ENCODE measurements around the gene IMMP1L. TPM values are rescaled to one million over a fixed set of nuclear protein-coding genes. Genes with fewer than 3 reads are reported as not detected.

Gene IMMP1L
- total and polyA plus RNA-seq, 2 of the 8 experiments (the other 6 are each of a cell fraction or from before 2014, with no cell fraction given), result 27.4 to 47.7 TPM

- H2BK120ac ChIP-seq (replicated peaks; ENCODE audit: low read depth, low read length), result no peak overlapping the region
- no peak overlapping the region for H3K4me3 ChIP-seq (ENCODE audit: extremely low read depth in 1 of 4, insufficient read depth in 2 of 4, low read depth in 3 of 4, low read length in 4 of 4)
- FAIRE-seq (no peak), DNase-seq (ENCODE audit: low read depth in 1 of 2, low spot score in 2 of 2) (no peak)
- H3K79me2 ChIP-seq (ENCODE audit: control insufficient read depth in 1 of 2, insufficient read depth in 2 of 2, low read length in 2 of 2), result no peaks in the 10 kb centered on the region
- no peak overlapping the region for H3K27ac ChIP-seq (ENCODE audit: low read depth, low read length)
- H2AK5ac ChIP-seq (ENCODE audit: low read depth, low read length), result no peak overlapping the region
- H3K4me2 ChIP-seq (ENCODE audit: insufficient read depth in 1 of 2, low read depth in 2 of 2, low read length in 2 of 2), result no peak overlapping the region
- no peak overlapping the region for H2BK5ac ChIP-seq (ENCODE audit: low read depth, low read length)
- no peak overlapping the region for H2BK12ac ChIP-seq (ENCODE audit: low read depth, low read length)
- H3K36me3 ChIP-seq (ENCODE audit: control insufficient read depth in 2 of 4, insufficient read depth in 4 of 4, low read length in 3 of 4), result peaks cover 0 to 6% (median 0%) of the 10 kb centered on the region in 4 experiments; a peak in 1 of 8 replicates
- no peak overlapping the region for H3K23ac ChIP-seq (ENCODE audit: insufficient read length)
- H2BK15ac ChIP-seq (ENCODE audit: low read length), result no peak overlapping the region
- H3K14ac ChIP-seq (ENCODE audit: insufficient read length), result no peak overlapping the region
- H3K9ac ChIP-seq (replicated peaks in 1 of 4; ENCODE audit: extremely low read depth in 1 of 4, low read depth in 3 of 4, low read length in 3 of 4), result no peak overlapping the region
- no peak overlapping the region for H2AFZ ChIP-seq (ENCODE audit: low read length)
- no peak overlapping the region for H4K5ac ChIP-seq (ENCODE audit: insufficient read length, low read depth, low read length)
- H3K79me1 ChIP-seq (ENCODE audit: low read depth, low read length), result no peaks in the 10 kb centered on the region; the same call in 1 of the 2 replicates
- H4K8ac ChIP-seq (ENCODE audit: extremely low read depth, insufficient read depth, low read length), result no peak overlapping the region
- H3K4ac ChIP-seq (replicated peaks; ENCODE audit: insufficient read length, low read depth, low read length), result no peak overlapping the region
- H3K23me2 ChIP-seq (ENCODE audit: low read depth, low read length), result no peaks in the 10 kb centered on the region
- no peaks in the 10 kb centered on the region for H3K9me3 ChIP-seq (ENCODE audit: insufficient read depth in 2 of 2, low read depth in 1 of 2, low read length in 1 of 2)
- H2BK20ac ChIP-seq (ENCODE audit: low read length), result no peak overlapping the region
- H3K18ac ChIP-seq (ENCODE audit: extremely low read depth, low read length), result no peak overlapping the region
- ChIA-PET CTCF (ENCODE audit: partially characterized antibody) (no interaction called here), POLR2A (ENCODE audit: partially characterized antibody) (no interaction called here)
- no peaks in the 10 kb centered on the region for H4K20me1 ChIP-seq (replicated peaks in 1 of 2; ENCODE audit: control insufficient read depth in 1 of 2, insufficient read depth in 2 of 2, low read length in 2 of 2)
- no peak overlapping the region for H3K56ac ChIP-seq (replicated peaks; ENCODE audit: insufficient read length, low read depth, low read length)
- no peaks in the 10 kb centered on the region for H3K4me1 ChIP-seq (replicated peaks in 1 of 4; ENCODE audit: control insufficient read depth in 3 of 4, insufficient read depth in 4 of 4, low read length in 3 of 4)
- no peak overlapping the region for H4K91ac ChIP-seq (replicated peaks; ENCODE audit: insufficient read length, low read length)
- no peaks in the 10 kb centered on the region for H3K27me3 ChIP-seq (replicated peaks in 1 of 4; ENCODE audit: control insufficient read depth in 3 of 4, extremely low read depth in 1 of 4, insufficient read depth in 3 of 4, low read length in 3 of 4)
- no peak for TF ChIP-seq USF2 (IDR thresholded peaks at IDR 0.05; ENCODE audit: low read length)
These were observed 12.2 kb upstream of the IMMP1L start for GRCh38 chr11:31521497-31522150.

Measured in H1 (cell line).